Putamen (tissue), 1 donor: ENCODE measurements around the gene DSC2.

Source experiments
- DNase-seq: peaks from one replicate; pipeline ENCODE4 v3.0.0-alpha.2; 2016; ENCODE audit warnings: low spot score

Gene DSC2

GRCh38 chr18:31098878-31099277 lies 3.3 kb downstream of the DSC2 start:
- DNase-seq, result no peak

- no peak for DNase-seq
These were observed 4.6 kb downstream of the DSC2 start for GRCh38 chr18:31097666-31098065.

GRCh38 chr18:31093880-31094279 lies 8.3 kb downstream of the DSC2 start:
- DNase-seq, result no peak

GRCh38 chr18:31093294-31093693 lies 8.9 kb downstream of the DSC2 start:
- DNase-seq, result no peak

GRCh38 chr18:31091350-31091749 lies 10.9 kb downstream of the DSC2 start:
- no peak for DNase-seq

- DNase-seq, result no peak
These were observed 13.7 kb downstream of the DSC2 start for GRCh38 chr18:31088532-31088931.

- no peak for DNase-seq
These were observed 22.2 kb downstream of the DSC2 start for GRCh38 chr18:31079973-31080372.

- DNase-seq, result no peak
These were observed 24.3 kb downstream of the DSC2 start for GRCh38 chr18:31077878-31078277.

- no peak for DNase-seq
These were observed 30.0 kb downstream of the DSC2 start for GRCh38 chr18:31072175-31072574.

GRCh38 chr18:31070206-31070605 lies 32.0 kb downstream of the DSC2 start:
- DNase-seq, result no peak

GRCh38 chr18:31066266-31066665 lies 36.0 kb downstream of the DSC2 start:
- no peak for DNase-seq

- no peak for DNase-seq
These were observed 37.0 kb downstream of the DSC2 start for GRCh38 chr18:31065036-31065773.

GRCh38 chr18:31064130-31064529 lies 38.1 kb downstream of the DSC2 start:
- no peak for DNase-seq

GRCh38 chr18:31061945-31062344 lies 40.3 kb downstream of the DSC2 start:
- DNase-seq, result no peak

- no peak for DNase-seq
These were observed 43.3 kb downstream of the DSC2 start for GRCh38 chr18:31058897-31059296.

GRCh38 chr18:31057917-31058316 lies 44.3 kb downstream of the DSC2 start:
- no peak for DNase-seq

- DNase-seq, result no peak
These were observed 45.2 kb downstream of the DSC2 start for GRCh38 chr18:31057051-31057450.

GRCh38 chr18:31056296-31056695 lies 45.9 kb downstream of the DSC2 start:
- DNase-seq, result no peak

- DNase-seq, result no peak
These were observed 51.6 kb downstream of the DSC2 start for GRCh38 chr18:31050635-31051034.

GRCh38 chr18:31049189-31049588 lies 53.0 kb downstream of the DSC2 start:
- DNase-seq, result no peak

- no peak for DNase-seq
These were observed 54.0 kb downstream of the DSC2 start for GRCh38 chr18:31048216-31048615.

GRCh38 chr18:31046916-31047315 lies 55.3 kb downstream of the DSC2 start:
- DNase-seq, result no peak

- no peak for DNase-seq
These were observed 56.6 kb downstream of the DSC2 start for GRCh38 chr18:31045599-31045998.

GRCh38 chr18:31044926-31045325 lies 57.3 kb downstream of the DSC2 start:
- no peak for DNase-seq
